NCI-H510A (cell line): ENCODE results near the gene TBX21.

Source experiments
- DNase-seq: peaks from one replicate; lab custom pipeline; 2025; lab: John Stamatoyannopoulos, UW

TBX21 gene, protein sequence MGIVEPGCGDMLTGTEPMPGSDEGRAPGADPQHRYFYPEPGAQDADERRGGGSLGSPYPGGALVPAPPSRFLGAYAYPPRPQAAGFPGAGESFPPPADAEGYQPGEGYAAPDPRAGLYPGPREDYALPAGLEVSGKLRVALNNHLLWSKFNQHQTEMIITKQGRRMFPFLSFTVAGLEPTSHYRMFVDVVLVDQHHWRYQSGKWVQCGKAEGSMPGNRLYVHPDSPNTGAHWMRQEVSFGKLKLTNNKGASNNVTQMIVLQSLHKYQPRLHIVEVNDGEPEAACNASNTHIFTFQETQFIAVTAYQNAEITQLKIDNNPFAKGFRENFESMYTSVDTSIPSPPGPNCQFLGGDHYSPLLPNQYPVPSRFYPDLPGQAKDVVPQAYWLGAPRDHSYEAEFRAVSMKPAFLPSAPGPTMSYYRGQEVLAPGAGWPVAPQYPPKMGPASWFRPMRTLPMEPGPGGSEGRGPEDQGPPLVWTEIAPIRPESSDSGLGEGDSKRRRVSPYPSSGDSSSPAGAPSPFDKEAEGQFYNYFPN

DNA sequence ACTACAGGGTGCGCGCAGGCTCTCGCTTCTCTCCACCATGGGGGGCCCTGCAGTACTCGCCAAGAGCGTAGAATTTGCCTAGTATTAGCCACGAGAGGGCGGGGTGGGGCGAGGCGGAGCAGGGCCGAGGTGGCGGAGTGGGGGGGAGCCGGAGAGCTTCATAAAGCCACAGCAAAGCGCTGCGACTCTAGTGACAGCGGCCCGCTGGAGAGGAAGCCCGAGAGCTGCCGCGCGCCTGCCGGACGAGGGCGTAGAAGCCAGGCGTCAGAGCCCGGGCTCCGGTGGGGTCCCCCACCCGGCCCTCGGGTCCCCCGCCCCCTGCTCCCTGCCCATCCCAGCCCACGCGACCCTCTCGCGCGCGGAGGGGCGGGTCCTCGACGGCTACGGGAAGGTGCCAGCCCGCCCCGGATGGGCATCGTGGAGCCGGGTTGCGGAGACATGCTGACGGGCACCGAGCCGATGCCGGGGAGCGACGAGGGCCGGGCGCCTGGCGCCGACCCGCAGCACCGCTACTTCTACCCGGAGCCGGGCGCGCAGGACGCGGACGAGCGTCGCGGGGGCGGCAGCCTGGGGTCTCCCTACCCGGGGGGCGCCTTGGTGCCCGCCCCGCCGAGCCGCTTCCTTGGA lies at the start of gene TBX21:
Gene TBX21 (plus strand): TSS at position 190 of the 627 bp plus-strand sequence. CDS start 219 bp downstream, at position 409.
- DNase-seq: peak; percentile 58

DNA sequence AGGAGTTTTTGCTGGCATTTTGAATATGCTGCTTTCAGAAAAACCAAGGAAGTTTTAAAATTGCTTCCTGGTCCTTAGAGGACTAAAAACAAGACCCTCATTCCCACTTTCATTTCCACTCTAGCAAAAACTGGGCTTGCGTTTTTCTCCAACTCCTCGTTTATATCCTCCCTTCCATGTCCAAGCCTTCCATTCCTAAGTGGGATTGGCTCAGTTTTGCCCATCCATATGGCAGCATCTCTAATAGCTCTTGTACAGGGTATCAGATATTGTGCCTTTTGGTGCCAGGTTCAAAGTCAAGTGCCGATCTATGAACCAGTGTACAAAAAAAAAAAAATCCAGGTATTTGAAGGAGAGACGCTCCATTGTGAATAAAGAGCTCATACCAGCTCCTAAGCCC lies 49.0 kb upstream of the TBX21 start:
- no peak for DNase-seq

DNA sequence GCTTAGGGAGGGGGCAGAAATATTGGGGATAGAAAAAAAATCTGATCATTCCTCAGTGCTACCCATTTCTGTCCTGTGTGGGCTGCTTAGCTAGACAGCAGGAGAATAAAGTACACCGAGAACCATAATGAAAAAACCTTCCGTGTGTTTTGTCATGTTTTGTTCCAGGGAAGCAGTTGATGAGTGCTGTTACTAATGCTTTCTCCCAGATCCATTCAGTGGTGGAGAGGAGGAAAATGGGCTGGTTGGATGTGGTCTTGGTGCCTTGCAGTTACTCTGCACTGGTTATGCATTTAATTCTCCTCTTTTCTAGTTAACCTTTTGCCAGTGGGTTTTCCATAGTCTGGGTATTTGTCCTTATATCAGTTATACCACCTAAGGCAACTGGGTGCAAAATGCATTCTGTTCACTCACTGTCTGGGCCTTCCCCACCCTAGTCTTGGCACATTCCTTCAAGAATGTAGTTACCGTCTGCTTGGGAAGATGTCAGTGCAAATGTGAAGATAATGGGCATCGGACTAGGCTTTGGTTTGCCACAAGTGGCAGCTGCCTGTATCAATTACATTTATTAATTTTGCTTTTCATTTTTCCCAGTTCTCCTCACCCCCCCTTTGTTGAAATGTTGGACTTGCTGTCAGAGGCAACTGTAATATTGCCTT lies 48.4 kb upstream of the TBX21 start:
- DNase-seq: no peak

DNA sequence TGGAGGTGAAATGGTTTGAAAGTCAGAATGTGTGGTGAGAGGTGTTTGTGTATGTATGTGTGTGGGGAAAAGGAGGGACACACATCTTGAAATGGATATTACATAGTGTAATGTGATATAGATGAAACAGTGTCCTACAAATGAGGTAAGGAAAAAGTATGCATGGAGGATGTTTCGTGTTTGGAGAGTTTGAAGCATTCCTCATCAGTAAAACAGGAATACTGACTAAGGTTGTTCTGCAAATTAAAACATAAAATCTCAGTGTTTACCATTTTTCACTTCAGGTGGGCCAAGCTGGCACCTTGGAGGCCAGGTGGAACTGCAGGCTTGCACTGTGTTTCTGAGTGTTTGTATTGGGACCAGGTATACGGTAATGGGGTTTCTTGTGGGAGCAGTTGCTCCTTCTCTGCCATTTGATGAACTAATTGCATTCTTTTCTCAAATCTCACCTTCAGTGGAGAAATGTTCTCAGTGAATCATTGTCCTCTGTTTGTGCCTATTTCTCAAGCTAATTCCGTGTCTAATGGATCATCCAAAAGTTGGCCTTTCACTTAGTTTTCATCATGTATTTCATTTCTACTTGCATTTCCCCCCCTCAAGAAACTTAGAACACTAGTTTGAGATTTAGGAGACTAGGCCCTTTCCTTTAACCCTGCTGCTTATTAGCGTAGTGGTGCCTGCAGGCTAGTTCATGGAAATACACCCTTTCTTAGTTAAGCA lies 47.3 kb upstream of the TBX21 start:
- no peak for DNase-seq

DNA sequence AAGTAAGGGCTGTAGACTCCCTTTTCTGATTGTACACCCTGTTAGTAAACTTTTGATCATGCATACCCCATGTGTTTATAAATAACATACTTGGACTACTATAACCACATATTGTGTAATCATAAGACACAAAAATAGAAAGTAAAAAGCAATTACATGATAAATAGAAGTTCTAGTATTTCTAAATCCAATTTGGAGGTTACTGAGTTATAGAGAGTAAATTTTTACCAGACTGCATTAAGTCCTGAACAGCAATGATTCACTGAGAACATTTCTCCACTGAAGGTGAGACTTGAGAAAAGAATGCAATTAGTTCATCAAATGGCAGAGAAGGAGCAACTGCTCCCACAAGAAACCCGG lies 46.8 kb upstream of the TBX21 start:
- no peak for DNase-seq

DNA sequence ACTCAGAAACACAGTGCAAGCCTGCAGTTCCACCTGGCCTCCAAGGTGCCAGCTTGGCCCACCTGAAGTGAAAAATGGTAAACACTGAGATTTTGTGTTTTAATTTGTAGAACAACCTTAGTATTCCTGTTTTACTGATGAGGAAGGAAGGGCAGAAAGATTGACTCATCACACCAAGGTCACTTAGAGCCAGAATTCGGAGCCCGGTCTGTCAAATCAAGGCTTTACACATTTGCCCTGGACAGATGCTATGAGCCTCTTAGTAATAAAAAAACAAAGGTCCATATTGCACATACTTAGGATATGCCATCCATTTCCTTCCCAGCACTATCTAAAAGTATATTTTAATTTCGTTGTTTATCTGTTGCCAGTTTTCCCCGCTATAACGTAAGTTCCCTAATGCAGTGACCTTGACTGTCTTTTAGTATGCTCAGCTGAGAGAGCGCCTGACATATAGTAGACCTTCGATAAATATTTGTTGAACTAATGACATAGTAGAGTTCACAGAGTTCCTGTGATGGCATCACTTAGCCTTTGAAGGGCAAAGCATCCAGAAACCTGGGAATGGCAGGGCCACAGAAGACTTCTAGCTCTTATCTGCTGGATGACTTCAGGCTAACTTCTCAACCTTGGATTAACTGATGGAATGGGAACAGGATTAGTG lies 46.2 kb upstream of the TBX21 start:
- DNase-seq: no peak

DNA sequence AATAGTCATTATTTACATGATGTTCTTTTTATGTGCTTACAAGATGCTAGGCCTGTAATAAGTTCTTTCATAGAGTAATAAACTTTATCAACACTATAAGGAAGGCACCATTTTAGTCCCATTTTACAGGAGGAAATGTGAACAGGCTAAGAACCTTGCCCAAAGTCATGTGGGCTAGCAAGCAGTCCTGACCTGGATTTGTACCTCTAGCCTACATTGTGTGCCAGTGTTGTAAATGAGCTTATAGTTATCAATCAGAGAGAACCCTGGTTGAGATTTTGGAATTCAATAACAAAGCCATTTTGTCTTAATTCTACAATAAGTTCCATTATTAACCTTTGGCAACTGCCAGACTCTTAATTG lies 45.7 kb upstream of the TBX21 start:
- DNase-seq: no peak

DNA sequence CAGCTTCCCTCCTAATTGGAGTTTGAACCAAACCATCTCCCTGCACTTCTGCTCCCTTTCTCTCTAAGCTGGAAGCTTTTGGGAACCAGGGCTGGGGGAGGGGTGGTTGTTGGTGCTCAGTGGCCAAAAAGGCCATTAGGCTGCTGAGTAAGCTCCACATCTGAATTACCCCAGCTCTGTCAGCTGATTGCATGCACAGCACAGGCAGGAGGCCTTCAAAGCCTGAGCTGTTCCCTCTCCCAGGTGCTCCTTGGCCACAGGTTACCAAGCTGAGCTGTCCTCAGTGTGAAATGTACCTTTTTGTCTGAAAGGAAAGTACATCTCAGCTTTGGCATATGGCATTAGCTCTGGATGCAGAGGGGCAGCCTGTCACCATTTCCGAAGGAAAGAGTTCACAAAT lies 45.3 kb upstream of the TBX21 start:
- DNase-seq: no peak

DNA sequence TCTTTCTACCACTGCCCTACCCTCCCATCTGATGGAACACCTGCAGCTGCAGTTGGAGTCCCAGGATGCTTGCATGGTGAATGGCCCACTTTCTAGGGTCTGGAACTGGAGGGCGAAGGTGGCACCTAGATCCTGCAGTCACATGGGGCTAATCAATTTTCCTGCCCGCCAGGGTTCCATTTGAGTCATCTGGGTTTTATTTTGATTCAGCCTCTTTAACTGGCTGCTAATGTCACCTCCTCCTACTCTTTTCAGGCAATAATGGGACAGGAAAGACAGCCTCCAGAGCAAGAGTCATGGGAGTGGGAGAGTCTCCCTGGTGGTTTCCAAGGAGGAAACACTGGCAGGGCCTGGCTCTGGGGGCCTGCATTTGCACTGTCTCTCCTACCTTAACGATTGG lies 42.9 kb upstream of the TBX21 start:
- no peak for DNase-seq

DNA sequence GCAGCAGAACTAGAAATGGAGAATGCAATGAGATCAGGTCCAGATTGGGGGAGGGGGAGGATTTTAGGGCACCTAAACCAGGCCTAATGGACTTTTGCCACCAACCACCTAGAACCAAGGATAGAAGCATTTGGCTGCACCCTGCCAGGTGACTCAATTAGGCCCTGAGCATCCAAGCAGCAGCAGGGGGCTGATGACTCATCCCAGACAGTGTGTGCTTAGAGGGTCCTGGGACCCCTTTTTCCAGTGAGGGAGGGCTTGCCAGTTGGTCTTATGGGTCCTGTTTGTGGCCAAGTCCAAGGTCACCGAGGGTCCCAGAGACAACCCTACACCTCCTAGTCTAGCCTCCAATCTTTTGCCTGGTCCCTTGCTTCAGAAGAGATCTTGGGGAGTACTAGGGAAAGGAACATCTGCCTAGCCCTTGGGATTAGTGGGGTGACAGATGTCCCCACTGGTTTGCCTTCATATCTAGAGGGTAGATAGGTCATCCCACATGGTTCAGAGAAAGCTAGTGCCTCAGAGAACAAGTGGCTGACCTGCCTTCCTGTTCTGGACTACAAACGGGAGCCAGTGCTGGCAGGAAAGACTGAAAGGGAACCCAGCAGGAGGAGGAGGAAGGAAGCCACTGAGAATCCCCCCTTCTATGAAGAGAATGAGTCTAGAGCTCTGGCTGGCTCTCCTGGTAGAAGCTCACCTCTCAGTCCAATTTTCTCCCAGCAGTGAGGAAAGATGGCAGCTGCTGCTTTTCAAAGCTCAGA lies 40.7 kb upstream of the TBX21 start:
- no peak for DNase-seq

DNA sequence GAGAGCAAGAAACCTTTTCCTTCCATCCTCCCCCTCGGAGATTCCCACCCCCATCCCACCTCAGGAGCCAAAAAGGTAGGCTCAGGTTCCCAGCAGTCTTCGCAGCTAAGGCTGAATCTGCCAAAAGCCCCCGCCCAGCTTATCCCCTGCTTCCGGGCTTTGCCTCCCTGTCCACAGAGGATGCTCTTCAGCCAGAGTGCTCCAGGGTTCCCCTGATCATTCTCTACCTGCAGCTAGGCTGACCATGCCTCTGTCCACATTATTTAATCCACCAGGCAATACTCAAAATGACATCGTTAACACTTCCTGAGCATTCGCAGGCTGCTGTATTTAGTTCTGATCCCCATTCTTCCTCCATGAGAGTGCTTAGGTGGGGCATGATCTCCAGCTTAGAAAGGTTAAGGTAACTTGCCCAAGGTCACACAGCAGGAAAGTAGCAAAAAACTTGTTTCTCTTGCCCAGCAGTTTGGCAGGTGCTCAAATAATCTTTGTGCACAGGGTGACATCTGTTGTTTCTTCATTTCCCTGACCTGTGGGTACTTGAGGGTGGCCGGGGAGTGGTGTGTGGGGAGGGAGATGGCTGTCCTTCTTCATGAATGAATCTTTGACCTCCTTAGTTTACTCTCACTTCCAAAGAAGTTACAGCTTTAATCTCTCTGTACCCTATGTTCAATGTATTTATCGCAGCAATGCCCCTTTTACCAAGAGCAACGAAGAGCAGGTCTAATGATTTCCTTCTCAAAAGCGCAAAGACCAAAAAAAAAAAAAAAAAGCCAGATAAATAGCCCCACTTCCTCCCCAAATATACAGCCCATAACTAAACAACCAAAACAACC lies 39.9 kb upstream of the TBX21 start:
- no peak for DNase-seq

DNA sequence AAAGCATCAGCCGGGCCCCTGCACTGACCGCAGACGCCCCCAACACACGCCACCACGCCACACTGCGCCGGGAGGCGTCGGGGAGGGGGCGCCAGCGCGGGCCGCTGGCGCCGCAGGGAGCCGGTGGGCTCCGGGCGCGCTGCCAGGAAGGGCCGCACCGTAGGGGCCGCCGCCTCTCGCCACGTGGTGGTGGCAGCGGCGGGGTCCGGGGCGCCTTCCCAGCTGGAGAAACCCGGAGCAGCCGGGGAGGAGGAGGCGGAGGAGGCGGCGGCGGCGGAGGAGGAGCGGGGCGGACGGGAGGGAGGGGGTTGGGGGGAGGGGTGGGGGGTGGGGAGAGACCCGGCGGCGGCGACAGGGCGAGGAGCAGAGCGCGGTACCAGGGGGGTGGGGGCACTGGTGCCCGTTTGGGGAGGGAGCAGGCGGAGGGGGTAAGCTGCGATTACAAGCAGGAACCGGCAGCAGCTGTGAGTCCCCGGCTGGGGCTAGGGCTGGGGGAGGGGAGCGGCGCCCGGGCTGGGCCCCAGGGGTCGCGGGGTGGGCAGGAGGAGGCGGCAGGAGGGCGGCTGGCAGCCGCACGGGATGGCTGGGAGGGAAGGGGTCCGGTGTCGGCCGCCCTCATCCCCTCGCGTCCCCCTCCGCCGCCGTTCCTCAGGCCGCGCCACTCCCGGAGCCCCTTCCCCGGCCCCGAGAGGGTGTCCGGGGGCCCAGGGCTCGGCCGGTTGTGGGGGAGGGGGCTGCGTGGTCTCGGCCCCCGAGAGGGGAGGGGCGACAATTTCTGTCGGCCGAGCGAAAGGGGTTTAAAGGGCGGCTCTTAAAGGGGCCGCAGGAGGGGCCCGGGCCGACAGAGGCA lies 39.1 kb upstream of the TBX21 start, which contains the start of gene TBKBP1:
Gene TBKBP1 (plus strand): TSS at position 431 of the 850 bp plus-strand sequence. CDS start 1,952 bp downstream, outside the sequence.
- peak; percentile 31 for DNase-seq

DNA sequence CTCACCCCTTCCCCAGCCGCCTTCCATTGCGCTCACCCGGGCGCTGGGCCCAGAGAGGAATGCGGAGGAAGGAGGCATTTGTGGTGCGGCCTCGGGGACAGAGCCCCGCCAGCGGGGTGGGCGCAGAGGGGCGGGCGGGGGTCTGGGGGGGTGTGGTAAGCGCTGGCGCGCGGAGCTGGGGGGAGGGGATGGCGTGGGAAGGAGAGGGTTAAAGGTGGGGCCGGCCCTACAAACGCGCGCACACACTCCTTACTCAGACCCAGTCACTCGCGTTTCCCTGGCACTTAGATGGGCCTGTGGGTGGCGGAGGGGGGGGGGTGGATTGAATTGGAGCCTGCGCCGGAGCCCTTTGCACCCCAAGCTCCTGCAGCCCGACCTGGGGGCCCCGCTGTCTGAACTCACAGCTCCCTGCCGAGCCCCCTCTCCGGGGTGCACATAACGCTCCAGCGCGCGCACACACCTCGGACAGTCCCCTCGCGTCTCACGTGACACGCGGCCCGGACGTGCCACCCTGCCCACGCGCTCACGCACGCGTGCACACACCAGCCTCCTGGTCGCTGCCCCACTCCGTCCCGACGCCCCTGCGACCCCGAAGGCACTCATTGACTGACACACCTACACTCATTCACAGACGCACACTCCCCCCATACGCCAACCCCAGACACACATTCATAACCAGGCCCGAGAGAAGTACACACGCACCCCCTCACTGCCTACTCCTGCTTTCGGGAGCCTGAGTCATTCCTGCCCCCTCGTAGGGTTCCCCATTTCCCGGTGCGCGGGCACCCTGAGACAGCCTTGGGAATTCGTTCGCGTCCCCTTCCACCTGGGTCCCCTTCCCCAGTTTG lies 38.2 kb upstream of the TBX21 start:
- DNase-seq: no peak

DNA sequence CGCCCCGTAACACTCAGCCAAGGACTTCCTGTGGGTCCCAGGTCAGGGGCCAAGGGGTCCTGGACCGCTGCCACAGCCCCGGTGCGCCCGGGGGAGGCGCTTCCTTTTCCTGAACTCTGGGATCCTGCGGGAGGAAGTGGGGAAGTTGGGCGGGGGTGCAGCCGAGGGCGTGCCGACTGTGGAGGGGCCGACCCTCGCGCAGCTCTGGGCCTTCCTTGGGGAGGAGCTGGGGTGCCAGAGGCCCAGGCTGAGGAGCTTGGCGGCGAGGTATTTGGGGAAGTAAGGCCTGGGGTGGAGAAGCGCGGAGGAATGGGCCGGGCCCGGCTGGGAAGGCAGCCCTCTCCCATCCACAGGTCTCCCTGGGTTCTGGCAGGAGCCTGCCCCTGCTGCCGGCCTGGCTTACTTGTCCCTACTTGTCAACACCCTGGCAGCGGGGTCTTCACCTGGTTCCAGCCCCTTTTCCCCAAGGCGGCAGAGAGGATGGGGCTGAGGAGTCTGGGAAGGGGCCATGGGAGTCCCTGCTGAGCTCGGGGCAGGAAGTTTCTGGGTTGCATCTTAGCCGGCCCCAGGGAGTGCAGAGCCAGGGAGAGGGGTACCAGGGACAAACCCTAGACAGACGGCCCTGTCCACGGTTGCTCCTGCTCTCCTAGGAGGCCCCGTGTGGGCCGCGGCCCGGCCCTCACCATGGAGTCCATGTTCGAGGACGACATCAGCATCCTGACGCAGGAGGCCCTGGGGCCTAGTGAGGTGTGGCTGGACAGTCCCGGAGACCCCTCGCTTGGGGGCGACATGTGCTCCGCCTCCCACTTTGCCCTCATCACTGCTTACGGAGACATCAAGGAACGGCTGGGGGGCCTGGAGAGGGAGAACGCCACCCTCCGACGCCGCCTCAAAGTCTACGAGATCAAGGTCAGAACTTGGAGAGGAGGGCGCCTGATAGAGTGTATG lies 37.3 kb upstream of the TBX21 start:
- DNase-seq: no peak

DNA sequence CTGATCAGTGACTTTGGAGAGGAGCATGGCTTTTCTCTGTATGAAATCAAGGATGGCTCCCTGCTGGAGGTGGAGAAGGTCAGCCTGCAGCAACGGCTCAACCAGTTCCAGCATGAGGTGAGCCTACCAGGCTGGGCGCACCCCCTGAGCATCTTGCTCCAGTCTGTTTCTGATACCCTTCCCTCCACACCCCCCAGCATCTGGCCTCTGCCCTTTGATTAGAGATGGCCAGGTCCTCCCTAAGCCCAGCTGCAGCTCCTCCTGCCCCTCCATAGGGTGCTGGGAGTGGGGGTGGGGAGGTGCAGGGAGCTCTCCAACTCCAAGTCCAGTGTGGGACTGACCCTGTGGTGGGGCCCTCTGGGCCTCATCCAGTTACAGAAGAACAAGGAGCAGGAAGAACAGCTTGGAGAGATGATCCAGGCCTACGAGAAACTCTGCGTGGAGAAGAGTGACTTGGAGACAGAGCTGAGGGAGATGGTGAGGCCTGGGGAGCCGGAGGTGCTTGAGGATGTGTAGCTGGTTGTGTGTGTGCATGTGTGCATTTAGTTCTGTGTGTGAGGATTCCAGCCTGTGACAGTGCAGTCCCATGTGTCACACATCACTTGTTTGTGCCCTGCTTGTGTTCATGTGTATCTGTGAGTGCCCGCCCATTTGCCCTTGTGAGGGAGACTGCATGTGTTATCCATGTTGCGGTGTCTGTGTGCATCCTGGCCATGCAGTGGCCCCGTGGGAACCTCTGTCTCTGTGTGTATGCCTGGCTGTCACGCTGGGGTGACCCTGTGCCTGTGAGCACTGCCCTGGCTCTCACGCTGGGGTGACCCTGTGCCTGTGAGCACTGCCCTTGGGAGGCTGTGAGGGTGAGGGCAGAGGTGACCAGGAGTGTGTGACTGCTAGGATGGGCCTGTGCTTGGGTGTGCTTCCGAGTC lies 36.1 kb upstream of the TBX21 start:
- DNase-seq: no peak
